HG03159 (cell line): Measurements from ENCODE around the gene TBRG4.

Source experiments
- ATAC-seq: cut with Tn5 transposase; IDR thresholded peaks from one replicate; pipeline ENCODE4 v1.9.1; 2021; ENCODE audit warnings: mild to moderate bottlenecking, moderate library complexity; ENCODE audit not compliant: unreplicated experiment

Gene TBRG4

GRCh38 chr7:45075871-45076796, 35.4 kb downstream of the TBRG4 start:
- ATAC-seq, result no peak

- no peak for ATAC-seq
Observed at GRCh38 chr7:45075355-45075644, 36.2 kb downstream of the TBRG4 start.

- no peak for ATAC-seq
Observed at GRCh38 chr7:45074528-45075354, 36.8 kb downstream of the TBRG4 start.

- no peak for ATAC-seq
Observed at GRCh38 chr7:45073786-45074527, 37.5 kb downstream of the TBRG4 start.

- ATAC-seq, result no peak
Observed at GRCh38 chr7:45073031-45073785, 38.3 kb downstream of the TBRG4 start.

- ATAC-seq, result no peak
Observed at GRCh38 chr7:45072131-45073030, 39.1 kb downstream of the TBRG4 start.

GRCh38 chr7:45071528-45071927, 40.0 kb downstream of the TBRG4 start:
- no peak for ATAC-seq

GRCh38 chr7:45070254-45070642, 41.2 kb downstream of the TBRG4 start:
- ATAC-seq, result no peak

GRCh38 chr7:45069444-45070253, 41.8 kb downstream of the TBRG4 start:
- no peak for ATAC-seq

GRCh38 chr7:45068236-45069023, 43.1 kb downstream of the TBRG4 start:
- ATAC-seq, result no peak

GRCh38 chr7:45067582-45067981, 43.9 kb downstream of the TBRG4 start:
- no peak for ATAC-seq

GRCh38 chr7:45066409-45066808, 45.1 kb downstream of the TBRG4 start:
- no peak for ATAC-seq

- ATAC-seq, result no peak
Observed at GRCh38 chr7:45065031-45065995, 46.2 kb downstream of the TBRG4 start.

GRCh38 chr7:45064047-45064725, 47.3 kb downstream of the TBRG4 start:
- no peak for ATAC-seq

GRCh38 chr7:45061806-45062425, 49.6 kb downstream of the TBRG4 start:
- ATAC-seq, result no peak

- no peak for ATAC-seq
Observed at GRCh38 chr7:45061352-45061751, 50.1 kb downstream of the TBRG4 start.
